GM21360 (cell line): ENCODE data around the gene CLCN2.

Experiments used
- ATAC-seq: cut with Tn5 transposase; IDR thresholded peaks from one replicate; pipeline ENCODE4 v1.9.1; 2021; ENCODE audit warnings: mild to moderate bottlenecking, moderate library complexity; ENCODE audit not compliant: unreplicated experiment

Gene CLCN2

DNA sequence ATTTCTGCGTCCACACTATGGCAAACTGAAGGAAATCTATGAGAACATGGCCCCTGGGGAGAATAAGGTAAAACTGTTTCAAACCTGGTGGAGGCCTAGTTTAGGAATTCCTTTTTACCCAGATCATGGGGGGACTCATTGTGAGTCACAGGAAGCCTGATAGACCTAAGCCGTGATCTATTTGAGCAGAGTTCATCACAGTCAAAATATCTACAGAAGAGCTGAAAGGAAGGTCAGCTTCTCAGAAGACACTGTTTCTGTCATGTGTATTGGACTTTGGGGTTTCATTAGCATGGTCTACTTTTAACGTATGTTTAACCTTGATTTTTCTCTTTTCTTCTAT lies 61.1 kb downstream of the CLCN2 start:
- ATAC-seq, result no peak

DNA sequence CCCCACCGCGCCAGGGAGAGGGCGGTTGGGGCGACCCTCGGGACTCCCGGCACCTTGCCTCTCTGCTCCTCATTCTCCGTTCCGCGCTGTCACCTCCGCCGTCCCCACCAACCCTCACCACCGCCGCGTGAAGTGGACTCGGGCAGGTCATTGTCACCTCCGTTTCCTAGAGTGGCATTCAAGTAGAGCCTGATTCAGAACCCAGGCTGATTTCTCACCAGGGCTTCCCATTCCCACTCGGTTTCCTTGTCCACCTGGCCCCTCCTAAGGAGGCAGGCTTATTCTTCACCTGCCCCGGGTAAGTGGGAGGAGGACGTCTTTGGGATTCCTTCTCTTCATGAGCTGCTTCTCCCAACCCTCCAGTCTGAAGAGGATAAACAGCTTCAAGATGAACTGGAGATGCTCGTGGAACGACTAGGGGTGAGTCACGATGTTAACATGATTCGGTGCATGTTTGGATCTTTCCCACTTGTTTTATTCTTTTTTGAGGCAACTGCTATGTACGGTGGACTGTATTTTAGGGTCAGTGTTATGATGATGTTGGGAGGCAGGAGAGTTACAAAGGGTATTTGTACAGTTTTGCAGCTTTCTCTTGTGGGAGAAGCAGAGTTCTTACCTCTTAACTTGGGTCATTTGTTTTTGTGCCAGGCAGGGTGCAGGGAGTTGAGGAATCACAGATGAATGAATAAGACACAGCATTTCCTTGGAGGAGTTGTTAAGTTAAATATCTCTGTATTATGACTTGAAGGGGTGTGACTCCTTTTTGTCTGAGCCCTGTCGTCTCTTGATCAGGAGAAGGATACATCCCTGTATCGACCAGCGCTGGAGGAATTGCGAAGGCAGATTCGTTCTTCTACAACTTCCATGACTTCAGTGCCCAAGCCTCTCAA lies 61.7 kb downstream of the CLCN2 start:
- ATAC-seq, result no peak

GRCh38 chr3:184298759-184299487 lies 62.5 kb downstream of the CLCN2 start, which contains the start of gene PSMD2:
TSS of gene PSMD2 (plus strand) at chr3:184299241. CDS start at chr3:184299267, 26 bp downstream.
- peak; percentile 91 for ATAC-seq

GRCh38 chr3:184296616-184297015 lies 64.8 kb downstream of the CLCN2 start:
- ATAC-seq, result no peak
